Adrenal gland (tissue), 12 donors: Measurements from ENCODE around the gene SERPINC1. TPM values are rescaled to one million over a fixed set of nuclear protein-coding genes. Genes with fewer than 3 reads are reported as not detected.
"Not testable (repeated sequence)": the region's sequence is repeated elsewhere in the genome, so short reads cannot be mapped to it uniquely, and the experiment has no call there.

Source experiments
- DNase-seq, 7 donors: peaks; one replicate each; pipeline ENCODE4 v3.0.0-alpha.2; 2019 to 2020
- H3K27ac ChIP-seq, 5 donors: fragments of 200-600 bp; sonication (generic) in 4 of 5; 1 replicate in 3 of 5; 2 replicates in 2 of 5; pipeline versions ENCODE4 v1.5.1 to v1.8.0; 2016 to 2020; ENCODE audit warnings: mild to moderate bottlenecking in 1 of 5
- H3K27me3 ChIP-seq: fragments of 200-600 bp; 2 replicates; pipeline ENCODE4 v1.8.0; 2021
- H3K36me3 ChIP-seq, 2 donors: fragments of 200-600 bp; replicated peaks in 1 of 2; 1 replicate in 1 of 2; 2 replicates in 1 of 2; pipeline versions ENCODE4 v1.5.1 to v1.8.0; 2018 to 2022
- H3K4me1 ChIP-seq, 2 donors: fragments of 200-600 bp; replicated peaks in 1 of 2; 1 replicate in 1 of 2; 2 replicates in 1 of 2; pipeline versions ENCODE4 v1.5.1 to v1.8.0; 2018 to 2021
- H3K4me3 ChIP-seq, 4 donors: fragments of 200-600 bp; sonication (generic) in 3 of 4; one replicate each; pipeline ENCODE4 v1.5.1; 2016 to 2018
- H3K9me3 ChIP-seq, 3 donors: fragments of 200-600 bp; sonication (generic) in 1 of 3; replicated peaks in 1 of 3; 1 replicate in 2 of 3; 2 replicates in 1 of 3; pipeline versions ENCODE4 v1.5.1 to v1.8.0; 2016 to 2021
- CTCF ChIP-seq, 6 experiments: fragments of 450-650 bp in 4 of 6; fragments of 200-600 bp in 2 of 6; sonication (generic) in 1 of 6; IDR thresholded peaks; 1 replicate in 5 of 6; 2 replicates in 1 of 6; pipeline versions ENCODE4 v1.5.1 to v1.8.0; 2016 to 2021; ENCODE audit warnings: antibody characterized with exemption in 6 of 6, mild to moderate bottlenecking in 2 of 6, moderate library complexity in 1 of 6
- POLR2A ChIP-seq, 2 donors: fragments of 450-650 bp; IDR thresholded peaks; one replicate each; pipeline ENCODE4 v1.6.1; 2017; ENCODE audit warnings: antibody characterized with exemption in 2 of 2, mild to moderate bottlenecking in 2 of 2, moderate library complexity in 1 of 2
- WGBS, 4 donors: extraction: QIAGEN DNeasy Blood & Tissue Kit in 2 of 4; methylation state at CpG; one replicate each; pipeline versions ENCODE4 v1.1.5 to v1.1.7; 2013 to 2017; 5-methylcytosine and 5-hydroxymethylcytosine counted together
- intact Hi-C, 2 donors: fragments of 100-400 bp; cut with DNase I; formaldehyde crosslinking; loops; one replicate each; pipeline versions ENCODE4 v1.14.1 to v1.15.0; 2022 to 2023
- polyA plus RNA-seq, 3 donors: library from polyadenylated mRNA; stranded (reverse); fragments of 200-250 nt in 2 of 3; fragments of 350-450 nt in 1 of 3; fragmentation: Illumina TruSeq in 1 of 3; extraction: RNeasy Lipid Tissue Mini Kit (QIAGEN cat#74804) in 1 of 3; gene quantifications; one replicate each; pipeline ENCODE4 v1.2.3, GENCODE V29; 2013 to 2014
- total RNA-seq, 9 donors: library from RNA; depleted of rRNA in 4 of 9; stranded (reverse); fragments of >200 nt in 4 of 9; fragments of 120-200 nt in 1 of 9; fragmentation: NEBNext Ultra II Directional in 1 of 9; extraction: Animal tissue kit (Norgen Biotek cat#: 25700) in 1 of 9; gene quantifications; one replicate each; pipeline versions ENCODE4 v1.1.0 to v1.2.4, GENCODE V29; 2013 to 2023
- donor health status: healthy with polysubstance abuse.
- donor health status: Bipolar disorder and iron deficiency.
- donor health status: DM: yes; HTN: yes; CAD: no.
- donor health status: DM: no; HTN: no; CAD: no.
- donor health status: DM: no; HTN: no; CAD: no.
- donor health status: DM: yes; HTN: yes; CAD: no.

SERPINC1 gene
- total and polyA plus RNA-seq, 12 donors = 0.19 to 1.2 (median 0.55) TPM; not detected in 4

DNA sequence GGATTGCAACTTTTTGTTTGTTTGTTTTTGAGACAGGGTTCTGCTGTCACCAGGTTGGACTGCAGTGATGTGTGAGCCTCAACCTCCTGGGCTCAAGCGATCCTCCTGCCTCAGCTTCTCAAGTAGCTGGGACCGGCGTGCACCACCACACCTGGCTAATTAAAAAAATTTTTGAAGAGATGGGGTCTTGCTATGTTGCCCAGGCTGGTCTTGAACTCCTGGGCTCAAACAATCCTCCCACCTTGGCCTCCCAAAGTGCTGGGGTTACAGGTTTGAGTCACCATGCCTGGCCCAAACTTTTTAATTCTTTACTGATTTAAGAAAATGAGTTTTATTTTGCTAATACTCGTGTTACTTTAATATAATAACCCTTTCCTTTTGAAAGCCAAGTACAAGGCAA is 31.5 kb upstream of the SERPINC1 start:
- H3K36me3 ChIP-seq = peaks cover 0 to 90% of the 10 kb centered on the region in 2 donors

GRCh38 chr1:173946380-173946921 is 29.3 kb upstream of the SERPINC1 start:
- no peak for TF ChIP-seq CTCF (IDR thresholded peaks at IDR 0.05)
- TF ChIP-seq POLR2A (IDR thresholded peaks at IDR 0.05) = no peak
- Histone ChIP-seq H3K4me3 (no peak overlapping the region), H3K36me3 (peaks cover 0 to 86% of the 10 kb centered on the region in 2 donors)

More for the DNA sequence above, 31.5 kb upstream of the SERPINC1 start:
- DNase-seq = no peak
- intact Hi-C loops = no loop called here
- TF ChIP-seq POLR2A (IDR thresholded peaks at IDR 0.05) (no peak), CTCF (IDR thresholded peaks at IDR 0.05) (no peak)
- Histone ChIP-seq H3K4me1 (no peaks in the 10 kb centered on the region), H3K27ac (no peak overlapping the region), H3K4me3 (no peak overlapping the region), H3K9me3 (no peaks in the 10 kb centered on the region), H3K27me3 (no peaks in the 10 kb centered on the region)
- whole genome bisulfite sequencing, 4 donors = 90 to 96% (median 93%) methylated on average over 4 of the region's 4 CpGs

GRCh38 chr1:173937062-173937461 is 19.9 kb upstream of the SERPINC1 start:
- no peaks in the 10 kb centered on the region for H3K4me1 ChIP-seq
- no peak overlapping the region for H3K27ac ChIP-seq
- no peaks in the 10 kb centered on the region for H3K27me3 ChIP-seq
- no peak overlapping the region for H3K4me3 ChIP-seq
- H3K9me3 ChIP-seq = no peaks in the 10 kb centered on the region
- H3K36me3 ChIP-seq = peaks cover 0 to 42% of the 10 kb centered on the region in 2 donors
- TF ChIP-seq CTCF (IDR thresholded peaks at IDR 0.05) (no peak), POLR2A (IDR thresholded peaks at IDR 0.05) (no peak)
- intact Hi-C loops = no loop called here
- no peak for DNase-seq
- 74 to 89% (median 82%) methylated on average over 2 of the region's 2 CpGs for WGBS, 4 donors

More at GRCh38 chr1:173946380-173946921, 29.3 kb upstream of the SERPINC1 start:
- H3K4me1 ChIP-seq = no peaks in the 10 kb centered on the region
- 72 to 81% (median 79%) methylated on average over 4 of the region's 4 CpGs for WGBS, 4 donors
- intact Hi-C loops = no loop called here
- no peak for DNase-seq
- no peaks in the 10 kb centered on the region for H3K27me3 ChIP-seq
- H3K9me3 ChIP-seq = no peaks in the 10 kb centered on the region
- H3K27ac ChIP-seq = no peak overlapping the region

GRCh38 chr1:173934440-173934839 is 17.3 kb upstream of the SERPINC1 start:
- intact Hi-C loops = no loop called here
- DNase-seq = no peak

DNA sequence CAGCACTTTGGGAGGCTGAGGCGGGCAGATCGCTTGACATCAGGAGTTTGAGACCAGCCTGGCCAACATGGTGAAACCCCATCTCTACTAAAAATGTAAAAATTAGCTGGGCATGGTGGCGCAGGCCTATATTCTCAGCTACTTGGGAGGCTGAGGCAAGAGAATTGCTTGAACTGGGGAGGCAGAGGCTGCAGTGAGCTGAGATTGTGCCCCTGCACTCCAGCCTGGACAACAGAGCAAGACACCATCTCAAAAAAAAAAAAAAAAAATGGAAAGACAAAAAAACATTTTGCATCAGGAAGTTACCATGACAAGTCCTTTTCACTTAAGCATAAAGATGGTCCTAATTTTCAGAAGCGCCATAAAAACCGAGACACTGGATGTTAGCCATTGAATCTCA is 13.4 kb upstream of the SERPINC1 start:
- 97 to 98% (median 98%) methylated on average over 5 of the region's 5 CpGs for whole genome bisulfite sequencing, 4 donors
- intact Hi-C loops, H3K4me1 ChIP-seq, H3K27ac ChIP-seq, H3K27me3 ChIP-seq, H3K4me3 ChIP-seq, DNase-seq, H3K36me3 ChIP-seq, H3K9me3 ChIP-seq: not testable (repeated sequence)

More at GRCh38 chr1:173934440-173934839, 17.3 kb upstream of the SERPINC1 start:
- Histone ChIP-seq H3K9me3 (no peaks in the 10 kb centered on the region), H3K27me3 (no peaks in the 10 kb centered on the region), H3K4me1 (no peaks in the 10 kb centered on the region), H3K27ac (no peak overlapping the region), H3K36me3 (peaks cover 0 to 21% of the 10 kb centered on the region in 2 donors), H3K4me3 (no peak overlapping the region)
- WGBS, 4 donors = 90 to 100% (median 95%) methylated on average over 1 of the region's 1 CpG
- TF ChIP-seq POLR2A (IDR thresholded peaks at IDR 0.05) (no peak), CTCF (IDR thresholded peaks at IDR 0.05) (no peak)
